GM18909 (cell line): ENCODE measurements around the gene FAM9C.

Experiments
- ATAC-seq: cut with Tn5 transposase; IDR thresholded peaks from one replicate; pipeline ENCODE4 v1.9.1; 2021; ENCODE audit warnings: mild to moderate bottlenecking; ENCODE audit not compliant: unreplicated experiment, poor library complexity

FAM9C gene

DNA sequence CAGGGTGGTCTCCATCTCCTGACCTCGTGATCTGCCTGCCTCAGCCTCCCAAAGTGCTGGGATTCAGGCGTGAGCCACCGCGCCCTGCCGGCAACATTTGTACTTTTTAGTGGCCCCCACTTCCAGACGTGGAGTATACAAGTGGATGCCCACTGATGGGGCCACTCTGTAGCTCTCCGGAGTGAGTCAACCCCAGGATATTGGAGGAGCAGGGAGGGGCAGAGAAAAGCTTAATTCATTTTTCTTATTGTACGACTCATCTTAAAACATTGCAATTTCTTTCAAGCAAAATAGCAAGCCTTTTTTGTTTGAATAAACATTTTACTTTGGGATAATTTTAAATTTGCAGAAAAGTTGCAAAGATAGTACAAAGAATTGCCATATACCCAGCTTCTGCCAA, 34.6 kb downstream of the FAM9C start:
- no peak for ATAC-seq

DNA sequence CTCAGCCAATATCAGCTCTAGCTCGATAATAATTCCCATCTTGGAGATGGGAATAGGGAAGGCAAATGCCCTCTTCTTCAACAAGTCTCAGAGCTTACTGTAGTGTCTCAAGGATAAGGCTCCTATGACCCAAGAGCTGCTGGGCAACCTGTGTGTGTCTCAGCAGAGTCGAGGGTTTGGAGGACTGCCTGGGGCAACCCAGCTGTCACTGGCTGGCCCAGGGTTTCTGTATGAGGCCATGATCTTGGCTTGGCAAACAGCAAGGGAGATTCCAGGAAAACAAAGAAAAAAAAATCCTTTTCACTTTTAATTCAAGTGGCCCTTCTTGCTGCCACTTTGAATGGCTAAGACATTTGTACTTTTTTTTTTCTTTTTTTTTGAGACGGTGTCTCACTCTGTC, 35.1 kb downstream of the FAM9C start:
- no peak for ATAC-seq

DNA sequence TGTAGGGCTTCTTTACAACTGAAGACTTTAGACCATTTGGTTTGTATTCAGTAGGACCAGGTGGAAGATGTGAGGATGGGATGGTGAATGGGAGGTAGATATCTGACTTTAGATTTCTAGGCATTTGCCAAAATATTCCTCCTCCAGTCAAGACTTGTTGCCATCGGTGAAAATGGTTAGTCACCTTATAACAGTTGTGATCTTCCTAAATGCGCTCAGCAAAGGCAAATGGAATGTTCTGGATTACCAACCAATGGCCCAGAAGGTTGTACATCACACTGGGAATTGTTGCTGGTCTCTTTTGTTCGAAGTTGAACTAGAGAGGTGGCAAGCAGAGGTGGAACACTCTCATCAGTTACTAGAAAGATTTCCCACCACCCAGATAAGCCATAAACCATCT, 35.6 kb downstream of the FAM9C start:
- no peak for ATAC-seq

DNA sequence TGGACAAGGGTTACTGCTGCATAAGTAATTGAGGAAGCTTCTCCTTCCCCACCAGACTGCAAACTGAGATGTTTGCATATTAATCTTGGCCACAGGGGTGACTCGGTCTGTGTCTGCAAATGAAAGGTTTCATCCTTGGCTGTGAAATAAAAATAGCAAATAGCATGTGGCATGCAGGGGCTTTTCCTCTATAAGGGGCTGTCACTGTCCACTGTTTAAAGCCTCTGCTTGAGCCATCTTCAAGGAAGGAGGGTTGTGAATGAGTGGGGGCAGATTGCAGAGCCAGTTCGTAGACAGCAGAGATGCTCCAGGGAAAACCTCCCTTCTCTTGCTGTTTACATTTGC, 36.3 kb downstream of the FAM9C start:
- peak; percentile 35 for ATAC-seq

DNA sequence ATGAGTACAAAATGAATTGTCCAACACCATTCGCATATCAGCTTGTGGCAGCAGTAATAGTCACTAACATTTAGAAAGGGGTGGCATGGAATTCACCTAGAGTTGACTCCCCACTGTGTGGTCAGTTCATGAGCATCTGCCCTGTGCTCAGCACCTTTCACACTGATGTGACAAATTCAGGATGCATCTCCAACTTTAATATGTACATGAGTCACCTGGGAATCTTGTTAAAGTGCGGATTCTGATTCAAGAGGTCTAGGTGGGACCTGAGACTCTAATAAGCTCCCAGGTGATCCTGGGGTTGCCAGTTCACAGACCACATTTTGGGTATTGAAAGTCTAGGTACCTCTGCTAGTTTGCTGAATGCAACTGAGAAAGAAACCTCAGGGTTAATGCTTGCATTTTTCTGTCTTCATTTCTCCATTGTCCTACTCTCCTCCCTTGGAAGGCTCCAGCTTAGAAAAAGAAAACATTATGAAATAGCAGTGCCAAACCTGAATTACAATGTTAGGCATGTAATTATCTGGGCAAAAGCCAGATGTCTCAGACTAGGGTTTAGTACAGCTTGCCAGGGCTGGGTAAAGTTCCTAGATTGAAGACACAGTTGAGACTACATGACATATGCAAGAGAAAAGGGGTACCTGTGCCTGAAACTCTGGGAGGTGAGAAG, 36.8 kb downstream of the FAM9C start:
- ATAC-seq: peak; percentile 27

DNA sequence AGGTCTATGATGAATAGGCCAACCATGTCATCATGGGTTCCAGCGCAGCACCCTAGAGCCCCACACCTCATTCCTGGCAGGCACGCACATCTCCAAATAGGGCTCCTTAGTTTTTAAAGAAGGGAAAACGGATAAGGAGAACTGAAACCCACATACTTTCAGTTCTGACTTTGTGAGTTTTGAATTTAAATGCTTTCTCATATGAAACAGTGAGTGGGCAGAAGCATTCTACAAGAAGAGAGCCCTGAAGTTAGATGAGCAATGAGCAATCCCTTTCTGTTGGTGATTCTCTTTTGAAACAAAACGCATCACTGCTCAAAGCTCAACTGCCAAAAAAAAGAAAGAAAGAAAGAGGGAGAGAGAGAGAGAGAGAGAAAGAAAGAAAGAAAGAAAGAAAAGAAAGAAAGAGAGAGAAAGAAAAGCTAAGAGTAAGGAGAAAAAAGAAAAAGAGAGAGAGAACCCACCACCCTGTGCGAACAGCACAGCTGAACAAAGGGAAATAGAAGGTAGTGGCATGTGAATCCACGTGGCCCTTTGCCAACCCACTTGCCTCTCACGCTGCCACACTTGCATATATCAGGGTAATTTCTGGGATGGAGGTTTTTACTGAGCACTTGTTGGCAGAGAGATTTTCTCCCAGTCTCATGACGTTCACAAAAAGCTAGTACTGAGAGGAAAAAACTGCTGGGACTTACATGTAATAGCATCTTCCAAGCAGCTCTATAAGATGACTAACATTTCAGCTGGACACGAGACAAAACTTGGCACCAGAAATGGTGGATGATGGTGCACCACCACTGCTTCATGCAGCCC, 38.6 kb downstream of the FAM9C start:
- ATAC-seq: peak; percentile 72

DNA sequence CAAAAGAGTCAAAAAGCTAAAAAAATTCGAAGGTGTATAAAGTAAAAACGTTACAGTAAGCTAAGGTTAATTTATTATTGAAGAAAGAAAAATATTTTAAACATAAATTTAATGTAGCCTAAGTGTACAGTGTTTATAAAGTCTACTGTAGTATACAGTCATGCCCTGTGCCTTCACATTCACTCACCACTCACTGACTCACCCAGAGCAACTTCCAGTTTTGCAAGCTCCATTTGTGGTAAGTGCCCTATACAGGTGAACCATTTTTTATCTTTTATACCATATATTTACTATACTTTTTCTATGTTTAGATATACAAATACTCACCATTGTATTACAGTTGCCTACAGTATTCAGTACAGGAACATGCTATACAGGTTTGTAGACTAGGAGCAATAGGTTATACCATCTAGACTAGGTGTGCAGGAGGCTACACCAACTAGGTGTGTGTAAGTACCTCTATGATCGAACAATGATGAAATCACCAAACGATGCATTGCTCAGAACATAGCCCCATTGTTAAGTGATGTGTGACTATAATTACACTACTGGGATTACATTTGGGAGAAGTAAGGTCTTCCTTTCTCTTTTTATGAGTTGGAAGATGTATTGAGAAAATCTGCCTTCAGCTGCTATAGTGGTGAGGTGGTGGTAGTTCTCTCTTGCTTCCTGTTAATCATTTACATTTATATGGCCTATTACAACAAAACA, 42.3 kb downstream of the FAM9C start:
- no peak for ATAC-seq

DNA sequence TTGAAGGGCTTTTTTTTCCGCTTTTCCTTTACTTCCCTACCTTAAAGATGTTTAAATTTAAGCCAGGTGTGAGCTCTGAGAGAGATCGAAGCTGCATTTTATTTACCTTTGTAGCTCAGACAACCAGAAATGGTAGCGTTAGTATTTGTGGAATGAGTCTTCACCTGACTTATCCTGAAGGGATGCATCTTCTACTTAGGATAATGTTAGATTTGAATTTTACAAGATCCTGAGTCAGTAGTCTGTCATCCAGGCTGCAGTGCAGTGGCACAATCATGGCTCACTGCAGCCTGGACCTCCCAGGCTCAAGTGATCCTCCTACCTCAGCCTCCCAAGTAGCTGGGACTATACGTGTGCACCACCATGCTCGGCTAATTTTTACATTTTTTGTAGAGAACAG, 43.3 kb downstream of the FAM9C start:
- no peak for ATAC-seq

DNA sequence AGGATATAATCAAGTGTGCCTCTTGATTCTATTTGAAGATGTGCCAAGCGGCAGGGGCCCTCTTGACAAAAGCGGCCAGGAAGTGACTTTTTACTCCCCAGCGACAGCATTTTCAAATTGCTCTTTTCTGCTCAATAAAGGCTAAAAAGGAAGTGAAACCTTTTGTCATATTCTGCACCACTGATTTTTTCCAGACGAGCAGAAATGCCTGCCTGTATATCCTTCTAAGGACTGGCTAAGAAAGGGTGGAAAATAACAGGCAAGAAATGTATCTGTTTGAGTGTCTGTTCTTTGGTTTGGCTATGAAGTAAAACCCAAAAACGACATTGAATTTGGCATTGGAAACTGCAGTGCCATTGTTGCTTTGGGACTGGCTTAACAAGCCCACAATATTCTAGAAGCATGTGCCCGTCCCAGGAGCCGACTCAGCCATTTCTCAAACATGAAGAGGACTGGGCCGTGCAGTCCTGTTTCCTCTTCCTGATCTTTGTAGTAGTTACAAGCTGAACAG, 44.1 kb downstream of the FAM9C start:
- ATAC-seq: peak; percentile 57

DNA sequence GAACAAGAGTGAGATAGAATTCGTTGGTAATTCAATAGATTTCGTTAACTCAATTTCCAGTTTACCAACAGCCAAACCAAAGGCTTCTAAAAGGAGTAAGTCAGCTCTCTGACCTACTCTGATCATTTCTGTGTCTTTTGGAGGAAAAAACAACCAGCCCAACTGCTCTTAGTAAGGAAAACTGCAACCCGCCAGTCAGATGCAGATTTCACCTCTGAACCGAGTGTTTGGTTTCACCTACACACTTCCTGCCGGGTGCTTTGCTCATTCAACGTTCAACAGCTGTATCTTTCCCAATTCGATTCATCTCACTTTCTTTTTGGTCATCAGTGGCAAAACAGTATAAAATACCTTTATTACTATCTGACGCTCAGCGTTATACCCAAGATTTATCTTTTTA, 45.0 kb downstream of the FAM9C start:
- ATAC-seq: peak; percentile 48

DNA sequence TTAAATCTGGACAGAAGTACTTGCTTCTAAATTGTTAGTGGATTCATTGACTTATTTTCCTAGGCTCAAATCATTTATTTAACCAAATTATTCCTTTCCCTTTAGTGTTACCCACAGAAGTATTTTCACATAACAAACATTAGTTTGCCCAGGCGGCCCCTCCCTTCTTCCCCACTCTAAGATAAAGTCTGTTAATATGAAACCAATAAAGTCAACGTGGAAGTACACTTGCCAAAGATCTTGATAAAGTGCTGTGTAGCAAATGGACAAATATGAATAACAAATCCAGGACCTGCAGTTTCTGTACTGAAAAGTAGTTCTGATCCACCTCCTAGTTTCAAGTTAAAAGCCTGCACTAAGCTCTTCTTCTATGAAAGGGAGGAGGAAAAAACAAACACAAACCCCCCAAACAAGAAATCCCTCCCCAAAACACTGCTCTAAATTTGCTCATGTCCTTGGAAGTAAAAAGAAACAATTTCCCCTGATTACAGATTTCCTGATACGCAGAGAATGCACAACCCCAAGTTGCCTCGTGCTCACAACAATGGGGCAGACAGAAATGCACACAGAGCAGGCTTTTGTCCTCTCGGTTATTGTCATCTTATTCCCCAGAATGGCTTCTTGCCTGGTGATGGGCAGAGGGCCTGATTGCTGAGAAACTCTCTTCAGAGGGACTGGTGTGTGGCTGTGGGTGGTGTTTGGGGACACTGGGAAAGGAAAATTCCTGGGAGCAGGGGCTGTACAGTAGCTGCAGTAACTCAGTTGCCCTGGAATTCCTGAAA, 46.3 kb downstream of the FAM9C start:
- no peak for ATAC-seq

DNA sequence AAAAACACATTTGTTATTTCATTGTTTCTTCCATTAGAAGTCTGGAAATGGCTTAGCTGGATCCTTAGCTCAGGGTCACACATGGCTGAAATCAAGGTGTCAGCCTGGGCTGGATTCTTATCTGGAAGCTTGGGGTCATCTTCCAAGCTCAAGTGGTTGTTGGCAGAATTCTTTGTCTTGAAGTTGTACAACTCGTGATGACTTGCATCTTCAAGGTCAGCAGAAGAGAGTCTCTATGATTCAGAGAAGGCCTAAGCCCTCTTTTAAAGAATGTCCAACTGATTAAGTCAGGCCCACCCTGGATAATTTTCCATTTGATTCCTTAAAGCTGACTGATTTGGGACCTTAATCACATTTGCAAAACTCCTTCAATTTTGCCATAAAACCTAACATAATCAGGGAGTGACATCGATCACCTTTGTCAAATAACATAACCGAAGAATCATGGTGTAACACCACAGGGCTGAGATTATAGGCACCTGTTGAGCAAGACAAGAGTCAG, 47.4 kb downstream of the FAM9C start:
- ATAC-seq: no peak

DNA sequence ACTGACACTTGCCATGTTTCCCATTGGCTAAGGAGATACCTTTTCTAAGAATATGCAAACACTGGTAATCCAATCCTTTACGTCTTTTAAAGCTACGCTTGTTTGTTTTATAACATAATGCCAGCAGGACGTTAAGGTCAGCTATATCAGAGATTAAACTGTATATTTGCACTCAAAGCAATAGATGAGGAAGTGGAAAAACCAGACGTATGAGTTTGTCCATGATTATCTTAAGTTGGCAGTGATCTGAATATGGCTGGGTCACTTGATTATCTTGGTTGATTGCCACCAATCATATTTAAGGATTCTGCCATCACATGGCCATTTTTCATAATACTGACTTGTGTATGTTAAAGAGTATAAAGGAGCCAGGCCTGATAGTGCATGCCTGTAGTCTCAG, 50.1 kb downstream of the FAM9C start:
- no peak for ATAC-seq

DNA sequence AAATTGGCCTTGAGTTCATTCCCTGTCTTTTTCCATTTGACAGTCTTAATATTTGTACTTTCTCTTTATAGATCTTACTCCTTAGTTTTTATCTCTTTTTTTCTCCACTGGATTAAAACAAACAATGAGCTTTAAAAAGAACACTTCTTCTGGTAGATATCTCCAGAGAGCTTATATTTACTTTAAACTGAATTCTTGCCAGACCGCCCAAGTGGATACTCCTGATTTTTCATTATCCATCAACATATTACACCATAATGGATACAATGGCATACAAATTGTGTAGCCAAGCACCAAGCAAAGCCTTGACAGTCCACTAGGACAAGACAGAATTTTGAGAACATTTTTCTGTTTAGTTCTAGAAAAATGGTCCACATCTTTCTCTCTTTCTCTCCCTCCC, 50.6 kb downstream of the FAM9C start:
- ATAC-seq: no peak

DNA sequence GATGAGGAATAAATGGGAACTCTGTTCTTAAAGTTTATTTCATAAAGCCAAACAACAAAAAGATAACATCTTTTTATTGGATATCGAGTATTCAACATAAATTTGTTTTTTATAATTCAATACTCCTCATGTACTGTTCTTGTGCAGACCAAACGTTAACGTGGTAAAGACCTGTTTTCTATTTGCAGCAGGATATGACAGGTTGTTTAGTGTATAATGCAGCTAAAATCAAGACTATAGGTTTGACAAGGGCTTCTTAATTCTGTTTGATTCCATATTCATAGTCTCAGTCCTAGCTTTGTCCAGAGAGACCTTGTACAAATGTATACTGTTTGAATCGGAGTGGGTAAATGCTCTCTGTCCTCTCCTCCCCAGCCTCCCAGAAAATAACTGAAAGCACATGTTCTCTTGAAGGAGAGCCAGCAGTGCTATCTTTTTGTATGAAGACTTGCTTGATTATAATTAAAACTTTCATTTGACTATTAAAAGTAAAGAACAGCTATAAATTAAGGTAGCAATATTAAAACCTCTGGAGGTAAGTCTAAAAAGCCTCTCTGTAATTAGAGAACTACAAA, 51.8 kb downstream of the FAM9C start:
- ATAC-seq: no peak

DNA sequence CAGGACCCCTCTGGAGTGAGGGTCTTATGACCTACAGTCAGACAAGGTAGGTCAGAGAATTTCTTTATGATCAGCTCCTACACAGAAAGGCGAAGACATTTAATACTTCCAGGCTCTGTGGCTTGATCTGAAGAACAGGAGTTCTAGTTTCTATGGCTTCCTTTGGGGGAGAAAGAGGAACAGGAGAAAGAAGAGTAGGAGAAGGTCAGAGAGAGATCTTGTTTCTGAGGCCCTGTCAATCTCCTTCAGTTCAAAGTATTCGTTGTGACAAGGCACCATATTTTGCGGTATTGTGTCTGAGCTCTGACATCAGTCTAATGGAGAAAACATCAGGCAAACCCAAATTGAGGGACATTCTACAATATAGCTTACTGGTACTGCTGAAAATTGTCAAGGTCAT, 52.8 kb downstream of the FAM9C start:
- ATAC-seq: no peak

DNA sequence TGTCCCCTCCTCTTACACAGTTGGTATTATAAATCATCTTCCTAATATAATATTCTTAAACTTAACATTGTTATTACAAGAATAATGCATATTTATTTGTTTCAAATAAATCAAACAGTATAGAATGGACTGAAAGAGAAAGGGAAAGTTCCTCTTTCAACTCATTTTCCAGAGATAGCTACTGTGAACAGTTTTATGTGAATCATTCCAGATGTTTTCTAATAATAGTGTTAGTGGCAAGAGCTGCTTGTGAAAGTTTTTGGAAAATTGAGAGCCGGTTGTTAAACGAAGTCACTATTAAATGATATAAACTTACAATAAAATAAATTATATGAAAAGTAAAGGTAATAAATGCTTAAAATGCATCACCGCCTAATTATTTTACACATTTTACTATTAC, 55.0 kb downstream of the FAM9C start:
- no peak for ATAC-seq

DNA sequence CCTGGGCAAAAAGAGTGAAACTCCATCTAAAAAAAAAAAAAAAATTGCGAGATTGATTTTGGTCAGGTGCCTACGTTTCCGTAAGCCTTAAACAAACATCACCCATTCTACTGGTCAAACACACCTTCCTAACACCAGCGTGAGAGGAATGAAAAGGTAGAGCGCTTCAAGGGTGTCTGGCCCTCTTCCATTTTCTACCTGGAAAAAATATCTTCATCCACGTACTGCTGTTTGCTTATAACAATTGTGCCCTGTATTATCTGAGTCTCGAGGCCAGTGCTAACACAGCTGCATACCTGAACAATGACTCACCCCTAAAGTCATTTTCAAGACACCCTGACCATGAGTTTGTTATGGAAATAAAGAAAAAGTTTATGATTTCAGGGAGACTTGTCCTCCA, 55.6 kb downstream of the FAM9C start:
- no peak for ATAC-seq

DNA sequence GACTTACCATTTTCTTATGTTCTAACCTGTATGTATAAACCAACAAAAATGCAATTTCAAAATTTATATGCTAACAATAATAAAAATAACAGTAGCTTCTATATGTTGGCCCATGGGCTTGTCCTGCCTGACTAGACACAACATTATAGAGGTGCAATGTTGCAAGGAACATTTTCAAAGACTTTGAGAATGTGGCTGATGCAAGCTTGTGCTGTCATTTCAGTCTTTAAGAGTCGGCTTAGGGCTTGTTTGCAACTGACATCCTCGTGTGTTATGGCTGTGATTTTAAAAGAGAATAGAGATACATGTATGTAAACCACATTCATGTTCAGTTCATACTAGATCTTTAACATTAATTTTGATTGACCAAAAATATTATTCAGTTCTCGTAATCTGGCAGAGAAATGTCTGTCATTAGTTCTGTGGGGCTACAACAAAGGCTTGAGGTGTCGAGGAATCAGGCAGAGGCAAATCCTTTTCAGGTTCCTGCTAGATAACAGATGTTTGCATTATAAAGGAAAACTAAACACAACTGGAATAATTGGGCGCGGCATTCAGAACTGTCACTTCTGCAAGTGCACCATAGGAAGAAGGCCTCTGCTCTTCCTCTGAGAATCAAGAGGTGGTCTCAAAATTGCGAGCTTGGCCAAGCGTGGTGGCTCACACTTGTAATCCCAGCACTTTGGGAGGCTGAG, 56.4 kb downstream of the FAM9C start:
- no peak for ATAC-seq
